HG02870 (cell line): ENCODE results near the gene SYT3.

ENCODE experiments used
- ATAC-seq: cut with Tn5 transposase; IDR thresholded peaks from one replicate; pipeline ENCODE4 v1.9.1; 2021; ENCODE audit warnings: mild to moderate bottlenecking, moderate library complexity; ENCODE audit not compliant: unreplicated experiment

SYT3 gene, protein sequence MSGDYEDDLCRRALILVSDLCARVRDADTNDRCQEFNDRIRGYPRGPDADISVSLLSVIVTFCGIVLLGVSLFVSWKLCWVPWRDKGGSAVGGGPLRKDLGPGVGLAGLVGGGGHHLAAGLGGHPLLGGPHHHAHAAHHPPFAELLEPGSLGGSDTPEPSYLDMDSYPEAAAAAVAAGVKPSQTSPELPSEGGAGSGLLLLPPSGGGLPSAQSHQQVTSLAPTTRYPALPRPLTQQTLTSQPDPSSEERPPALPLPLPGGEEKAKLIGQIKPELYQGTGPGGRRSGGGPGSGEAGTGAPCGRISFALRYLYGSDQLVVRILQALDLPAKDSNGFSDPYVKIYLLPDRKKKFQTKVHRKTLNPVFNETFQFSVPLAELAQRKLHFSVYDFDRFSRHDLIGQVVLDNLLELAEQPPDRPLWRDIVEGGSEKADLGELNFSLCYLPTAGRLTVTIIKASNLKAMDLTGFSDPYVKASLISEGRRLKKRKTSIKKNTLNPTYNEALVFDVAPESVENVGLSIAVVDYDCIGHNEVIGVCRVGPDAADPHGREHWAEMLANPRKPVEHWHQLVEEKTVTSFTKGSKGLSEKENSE

DNA sequence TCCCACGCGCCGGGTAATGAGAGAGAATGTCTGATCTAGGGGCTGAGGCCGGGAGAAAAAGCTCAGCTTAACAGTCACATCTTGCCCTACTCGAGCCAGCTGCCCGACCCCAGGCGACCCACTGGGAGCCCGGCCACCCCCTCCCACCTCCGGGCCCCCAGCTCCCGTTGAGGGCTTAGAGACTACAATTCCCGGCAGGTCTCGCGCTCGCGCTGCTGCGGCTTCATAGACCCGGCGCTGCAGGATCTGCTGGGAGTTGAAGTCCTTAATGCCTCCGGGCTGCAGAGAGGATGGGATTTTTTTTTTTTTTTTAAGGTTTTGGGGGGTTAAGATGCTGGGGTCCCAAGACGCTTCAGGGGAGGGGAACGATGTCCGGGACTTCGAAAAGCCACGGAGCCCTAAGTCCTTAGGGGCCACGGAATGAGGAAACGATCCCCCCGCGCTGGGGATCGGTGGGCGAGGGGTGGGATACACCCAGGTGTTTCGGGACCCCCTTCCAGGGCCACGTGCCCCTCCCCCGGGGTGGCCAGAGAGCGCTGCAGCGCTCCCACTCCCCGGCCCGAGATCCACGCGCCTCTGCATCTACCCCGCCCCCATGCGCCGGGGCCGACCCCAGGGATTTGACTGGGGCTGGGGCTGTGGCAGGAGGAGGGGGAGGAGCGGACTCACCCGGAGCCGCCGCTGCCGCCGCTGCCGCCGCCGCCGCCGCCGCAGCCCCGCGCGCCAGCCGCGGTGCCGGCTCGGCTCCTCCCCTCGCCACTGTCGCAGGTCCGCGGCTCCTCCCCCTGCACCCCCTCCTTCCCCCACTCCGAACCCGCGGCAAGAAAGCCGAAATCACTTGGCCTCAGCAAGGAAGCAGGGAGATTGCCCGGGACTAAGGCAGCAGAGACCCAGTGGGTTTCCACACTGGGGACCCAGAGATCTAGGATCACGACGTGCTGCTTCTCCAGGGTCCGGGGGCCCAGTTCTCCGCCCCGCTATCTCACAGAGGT, at the start of gene SYT3:
TSS of gene SYT3 (minus strand) at position 761 of the 992 bp plus-strand sequence. CDS start 2,470 bp downstream, outside the sequence.
- ATAC-seq, result no peak

DNA sequence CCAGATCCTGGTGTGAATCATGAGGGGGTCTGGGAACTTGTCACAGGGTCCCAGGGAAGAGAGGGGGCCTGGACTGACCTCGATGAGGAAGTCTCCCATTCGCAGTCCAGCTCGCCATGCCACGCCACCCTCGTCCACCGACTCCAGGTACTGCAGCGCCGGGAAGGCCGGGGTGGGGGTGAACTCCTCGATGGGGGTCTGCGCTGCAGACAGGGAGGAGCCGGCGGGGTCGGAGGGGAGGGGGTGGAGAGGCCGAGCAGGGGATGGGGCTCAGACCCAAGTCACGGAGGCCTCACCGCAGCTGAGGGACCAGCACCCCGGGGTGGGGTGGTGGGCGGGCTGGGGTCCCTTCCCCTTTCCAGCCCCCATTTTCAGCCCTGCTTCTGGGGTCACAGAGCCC, 49.1 kb upstream of the SYT3 start:
- ATAC-seq, result no peak

- no peak for ATAC-seq
These were observed 46.8 kb upstream of the SYT3 start for GRCh38 chr19:50686310-50687032.

- ATAC-seq, result no peak
These were observed 39.8 kb upstream of the SYT3 start for GRCh38 chr19:50679177-50680125.

DNA sequence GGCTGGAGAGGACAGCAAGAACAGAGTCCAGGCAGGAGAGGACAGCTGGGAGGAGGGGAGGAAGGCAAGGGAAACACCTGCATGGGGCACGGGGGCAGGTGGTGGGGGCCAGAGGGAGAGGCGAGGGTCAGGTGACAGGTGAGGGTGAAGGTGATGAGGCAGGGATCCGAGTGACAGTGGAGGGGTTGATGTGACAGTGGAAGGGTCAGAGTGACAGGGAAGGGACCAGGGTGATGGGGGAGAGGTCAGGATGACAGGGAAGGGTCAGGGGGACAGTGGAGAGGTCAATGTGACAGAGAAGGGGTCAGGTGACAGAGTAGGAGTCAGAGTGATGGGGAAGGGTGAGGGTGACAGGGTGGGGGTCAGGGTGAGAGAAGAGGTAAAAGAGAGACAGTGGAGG, 38.6 kb upstream of the SYT3 start:
- no peak for ATAC-seq

DNA sequence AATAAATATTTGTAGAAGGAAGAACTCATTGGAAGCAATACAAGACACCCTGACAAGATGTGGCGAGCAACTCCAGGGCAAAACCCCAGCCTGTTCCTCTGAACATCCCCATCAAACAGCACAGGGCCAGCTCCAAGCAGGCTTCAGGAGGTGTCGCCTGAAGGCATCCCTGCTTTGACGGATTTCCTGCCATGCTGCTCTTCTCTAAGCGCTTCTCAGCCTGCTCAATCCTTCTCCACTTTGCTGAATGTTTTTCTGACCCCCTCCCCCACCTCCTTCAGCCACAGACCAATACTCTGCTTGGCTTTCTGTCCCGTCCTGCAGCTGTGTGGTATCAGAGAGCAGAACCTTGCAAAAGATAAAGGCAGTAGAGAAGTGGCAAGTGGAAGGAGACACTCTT, 38.0 kb upstream of the SYT3 start:
- no peak for ATAC-seq

- ATAC-seq, result no peak
These were observed 37.0 kb upstream of the SYT3 start for GRCh38 chr19:50676625-50677197.

- no peak for ATAC-seq
These were observed 33.4 kb upstream of the SYT3 start for GRCh38 chr19:50673118-50673517.

DNA sequence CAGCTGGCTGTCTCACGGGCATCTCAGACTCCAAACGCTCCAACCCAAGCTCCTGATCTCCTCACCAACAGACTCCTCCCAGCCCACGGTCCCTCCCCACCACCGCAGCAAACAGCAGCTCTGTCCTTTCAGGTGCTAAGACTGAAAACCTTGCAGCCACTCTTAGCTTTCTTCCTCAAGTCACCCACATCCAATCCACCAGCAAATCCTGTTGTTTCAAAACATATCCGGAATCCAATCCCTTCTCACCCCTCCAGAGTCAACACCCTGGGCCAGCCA, 30.4 kb upstream of the SYT3 start:
- ATAC-seq, result no peak

DNA sequence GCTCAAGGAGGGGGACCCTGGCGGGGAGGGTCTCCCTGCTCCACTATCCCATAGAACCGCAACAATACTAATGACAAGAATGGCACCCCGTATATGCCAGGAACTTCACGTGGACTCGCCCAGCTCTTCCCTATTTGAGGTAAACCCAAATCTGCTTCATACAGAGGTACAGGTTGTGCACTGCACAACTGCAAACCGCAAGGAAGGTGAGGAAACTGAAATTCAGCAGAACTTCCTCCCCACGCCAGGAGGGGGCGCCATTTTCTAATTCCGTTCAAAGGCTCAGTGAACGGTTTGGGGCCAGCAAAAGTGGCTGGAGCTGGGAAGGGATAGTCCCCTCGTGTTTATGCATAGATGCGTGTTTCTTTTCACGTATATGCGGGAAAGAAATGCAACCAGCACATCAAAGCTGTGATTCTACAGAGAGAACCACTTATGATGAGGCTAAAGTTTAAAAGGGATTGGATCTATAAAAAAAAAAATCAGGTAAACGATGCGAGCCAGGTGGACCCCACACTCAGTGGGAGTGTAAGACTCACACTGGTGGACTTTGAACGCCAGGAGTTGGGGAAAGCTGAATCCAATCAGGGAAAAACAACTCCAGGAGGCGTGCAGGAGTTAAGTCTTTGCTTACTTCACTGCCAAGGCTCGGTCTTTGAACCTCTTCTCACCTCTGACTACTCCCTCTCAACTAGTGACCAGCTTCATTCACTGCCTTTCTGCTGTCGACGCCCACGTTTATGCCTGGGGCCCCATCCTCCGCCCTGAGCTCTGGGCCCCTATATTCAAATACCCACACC, 29.8 kb upstream of the SYT3 start:
- ATAC-seq, result no peak

- ATAC-seq, result no peak
These were observed 29.2 kb upstream of the SYT3 start for GRCh38 chr19:50668879-50669278.

GRCh38 chr19:50668416-50668815, 28.7 kb upstream of the SYT3 start:
- no peak for ATAC-seq

DNA sequence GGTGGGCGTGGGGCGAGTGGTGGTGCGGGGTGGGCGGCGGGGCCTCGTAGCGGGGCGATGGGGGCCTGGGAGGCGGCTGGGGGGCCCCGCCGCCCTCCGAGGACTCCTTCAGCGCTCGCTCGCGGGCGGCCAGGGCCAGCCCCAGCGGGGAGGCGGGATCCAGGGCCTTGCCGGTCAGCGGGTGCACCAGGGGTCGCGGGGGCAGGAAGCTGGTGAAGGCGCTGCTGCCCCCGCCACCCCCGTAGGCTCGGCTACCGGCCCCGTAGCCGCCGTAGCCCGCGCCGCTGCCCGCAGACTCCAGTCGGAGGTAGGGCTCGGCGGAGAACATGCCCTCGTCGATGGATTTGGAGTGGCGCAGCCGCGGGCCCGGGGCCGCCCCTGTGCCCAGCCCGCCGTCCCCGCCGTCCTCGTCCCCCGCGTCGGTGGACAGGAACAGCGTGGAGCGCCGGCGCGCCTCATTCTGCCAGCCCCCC, 28.1 kb upstream of the SYT3 start:
- no peak for ATAC-seq

GRCh38 chr19:50667177-50667758, 27.6 kb upstream of the SYT3 start:
- no peak for ATAC-seq

- no peak for ATAC-seq
These were observed 26.9 kb upstream of the SYT3 start for GRCh38 chr19:50666346-50667176.

DNA sequence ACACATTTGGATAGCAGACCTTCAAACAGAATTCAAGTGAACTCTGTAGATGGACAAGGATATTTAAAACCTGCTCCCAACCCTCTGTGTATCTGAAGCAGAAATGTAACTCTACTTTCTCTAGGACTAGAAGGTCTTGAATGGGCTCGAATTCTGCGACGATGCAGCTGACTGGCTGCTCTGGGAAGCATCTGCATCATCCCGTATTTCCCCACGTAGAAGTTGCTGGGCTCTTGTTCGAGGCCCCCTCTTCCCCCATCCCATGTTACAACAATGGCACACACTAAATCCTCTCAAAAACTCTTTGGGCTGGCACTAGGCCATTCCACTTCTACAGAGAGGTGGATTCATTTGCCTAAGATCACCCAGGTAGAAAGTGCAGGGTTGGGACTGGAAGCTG, 24.5 kb upstream of the SYT3 start:
- no peak for ATAC-seq

GRCh38 chr19:50663482-50663790, 23.8 kb upstream of the SYT3 start:
- no peak for ATAC-seq
